T-cell (primary cell): Measurements from ENCODE around the gene ITPR2. TPM values are rescaled to one million over a fixed set of nuclear protein-coding genes. Genes with fewer than 3 reads are reported as not detected.

Experiments used
- ATAC-seq, 4 experiments: fragments of 200-7000 bp in 3 of 4; fragments of 150-1000 bp in 1 of 4; cut with Tn5 transposase; replicated peaks in 1 of 4; 1 replicate in 3 of 4; 2 replicates in 1 of 4; pipeline ENCODE4 v1.10.0; 2021; ENCODE audit warnings: moderate library complexity in 3 of 4, mild to moderate bottlenecking in 2 of 4, moderate number of reproducible peaks in 1 of 4
- CTCF ChIA-PET, 2 donors: fragments of 300-600 bp; sonication (Branson Sonifier 250); formaldehyde crosslinking; loops; one replicate each; lab custom pipeline; 2022; ENCODE audit warnings: antibody characterized with exemption in 2 of 2; lab: Charles Lee
- POLR2A ChIA-PET, 2 donors: fragments of 300-600 bp; sonication (Branson Sonifier 250); formaldehyde crosslinking; loops; one replicate each; lab custom pipeline; 2022; ENCODE audit warnings: antibody characterized with exemption in 2 of 2; lab: Charles Lee
- DNase-seq, 35 experiments: peaks; one replicate each; pipeline versions ENCODE4 v3.0.0 to v3.0.0-alpha.2; 2013 to 2023
- H3K27ac ChIP-seq: one replicate; pipeline ENCODE4 v1.5.1; 2013; ENCODE audit warnings: low read length
- H3K27me3 ChIP-seq, 2 experiments: replicated peaks in 1 of 2; 1 replicate in 1 of 2; 2 replicates in 1 of 2; pipeline versions ENCODE4 v1.6.1 to v1.7.0; 2013; ENCODE audit warnings: low read length in 1 of 2, mixed read lengths in 1 of 2; ENCODE audit not compliant: control insufficient read depth in 2 of 2, insufficient read depth in 2 of 2; ENCODE audit errors: extremely low read depth in 1 of 2
- H3K36me3 ChIP-seq, 2 donors: 1 replicate in 1 of 2; 2 replicates in 1 of 2; pipeline versions ENCODE4 v1.6.1 to v1.7.0; 2013; ENCODE audit warnings: low read length in 1 of 2; ENCODE audit not compliant: control insufficient read depth in 2 of 2, insufficient read depth in 1 of 2; ENCODE audit errors: extremely low read depth in 1 of 2
- H3K4me1 ChIP-seq, 2 experiments: 1 replicate in 1 of 2; 2 replicates in 1 of 2; pipeline versions ENCODE4 v1.6.1 to v1.7.0; 2013; ENCODE audit warnings: low read length in 2 of 2, mixed read lengths in 1 of 2; ENCODE audit not compliant: insufficient read depth in 2 of 2, control insufficient read depth in 1 of 2; ENCODE audit errors: extremely low read depth in 1 of 2
- H3K4me3 ChIP-seq, 2 donors: 1 replicate in 1 of 2; 2 replicates in 1 of 2; pipeline versions ENCODE4 v1.5.1 to v1.7.0; 2013; ENCODE audit warnings: mild to moderate bottlenecking in 2 of 2, low read length in 1 of 2, moderate library complexity in 1 of 2; ENCODE audit not compliant: control insufficient read depth in 1 of 2; ENCODE audit errors: extremely low read depth in 1 of 2
- H3K9me3 ChIP-seq: 2 replicates; pipeline ENCODE4 v1.7.0; 2013
- H3K27ac Mint-ChIP-seq, 2 donors: one replicate each; pipeline ENCODE4 v1.8.0; 2020 to 2021; ENCODE audit warnings: mild to moderate bottlenecking in 2 of 2, mixed read lengths in 2 of 2
- H3K27me3 Mint-ChIP-seq, 2 donors: one replicate each; pipeline ENCODE4 v1.8.0; 2021 to 2022; ENCODE audit warnings: mixed read lengths in 2 of 2
- H3K36me3 Mint-ChIP-seq: one replicate; pipeline ENCODE4 v1.8.0; 2021; ENCODE audit warnings: mixed read lengths
- H3K4me1 Mint-ChIP-seq, 3 donors: one replicate each; pipeline ENCODE4 v1.8.0; 2020 to 2022; ENCODE audit warnings: mixed read lengths in 3 of 3, mild to moderate bottlenecking in 1 of 3
- H3K4me3 Mint-ChIP-seq, 3 donors: one replicate each; pipeline ENCODE4 v1.8.0; 2020 to 2022; ENCODE audit warnings: mild to moderate bottlenecking in 3 of 3, mixed read lengths in 3 of 3, moderate library complexity in 3 of 3
- H3K9me3 Mint-ChIP-seq, 3 donors: one replicate each; pipeline ENCODE4 v1.8.0; 2020 to 2022; ENCODE audit warnings: mixed read lengths in 3 of 3
- WGBS: methylation state at CpG from one replicate; pipeline ENCODE4 v1.1.5; 2013; ENCODE audit warnings: missing lambda C conversion rate; ENCODE audit not compliant: insufficient coverage; 5-methylcytosine and 5-hydroxymethylcytosine counted together
- total RNA-seq, 35 experiments: library from RNA in 6 of 35; stranded (reverse) in 6 of 35; fragments of 120-200 nt in 1 of 35; gene quantifications; one replicate each; pipeline versions ENCODE4 v1.2.1 to v1.2.4 and lab custom pipeline; 2013 to 2026

Gene ITPR2
- total RNA-seq, 5 donors from 2014 or later (not counting 1 experiment from before 2014, with no cell fraction given) = 38.8 to 52.5 (median 44.5) TPM

DNA sequence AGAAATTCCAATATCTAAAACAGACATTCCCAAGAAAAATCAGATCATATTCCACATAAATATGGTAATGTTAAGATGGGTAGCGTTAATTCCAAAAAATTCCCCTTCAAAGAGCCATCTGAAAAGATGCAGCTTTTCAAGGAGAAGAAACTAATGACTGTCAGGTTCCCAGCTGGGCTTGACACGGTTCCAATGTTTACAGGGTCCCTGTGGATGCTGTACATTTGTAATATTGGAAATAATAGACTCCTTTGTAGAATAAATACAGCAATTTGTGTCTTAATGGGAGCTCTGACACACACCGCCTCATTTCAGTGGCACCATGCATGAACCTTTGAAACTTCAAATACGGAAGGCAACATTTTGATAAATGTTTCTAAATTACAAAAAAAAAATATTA, 140.6 kb downstream of the ITPR2 start:
- H3K9me3 ChIP-seq = no peaks in the 10 kb centered on the region
- Mint-ChIP-seq H3K4me3 (no peak overlapping the region), H3K9me3 (no peaks in the 10 kb centered on the region), H3K27ac (no peak overlapping the region), H3K4me1 (no peaks in the 10 kb centered on the region), H3K27me3 (no peaks in the 10 kb centered on the region), H3K36me3 (peaks cover 62% of the 10 kb centered on the region)
- no peaks in the 10 kb centered on the region for H3K27me3 ChIP-seq
- H3K27ac ChIP-seq = no peak overlapping the region
- H3K4me1 ChIP-seq = no peaks in the 10 kb centered on the region
- no peak overlapping the region for H3K4me3 ChIP-seq
- CTCF ChIA-PET = interaction anchor here in 1 of 2 donors (0.6 to 0.7 kb wide), 2 partner anchors 9 to 191 kb away, joined by 3 read pairs; no protein-coding TSS in a partner anchor
- WGBS = 100% methylated on average over 1 of the region's 4 CpGs
- H3K36me3 ChIP-seq = peaks cover 4 to 24% of the 10 kb centered on the region in 2 donors
- ATAC-seq = no peak
- DNase-seq = no peak
- POLR2A ChIA-PET = no interaction called here

DNA sequence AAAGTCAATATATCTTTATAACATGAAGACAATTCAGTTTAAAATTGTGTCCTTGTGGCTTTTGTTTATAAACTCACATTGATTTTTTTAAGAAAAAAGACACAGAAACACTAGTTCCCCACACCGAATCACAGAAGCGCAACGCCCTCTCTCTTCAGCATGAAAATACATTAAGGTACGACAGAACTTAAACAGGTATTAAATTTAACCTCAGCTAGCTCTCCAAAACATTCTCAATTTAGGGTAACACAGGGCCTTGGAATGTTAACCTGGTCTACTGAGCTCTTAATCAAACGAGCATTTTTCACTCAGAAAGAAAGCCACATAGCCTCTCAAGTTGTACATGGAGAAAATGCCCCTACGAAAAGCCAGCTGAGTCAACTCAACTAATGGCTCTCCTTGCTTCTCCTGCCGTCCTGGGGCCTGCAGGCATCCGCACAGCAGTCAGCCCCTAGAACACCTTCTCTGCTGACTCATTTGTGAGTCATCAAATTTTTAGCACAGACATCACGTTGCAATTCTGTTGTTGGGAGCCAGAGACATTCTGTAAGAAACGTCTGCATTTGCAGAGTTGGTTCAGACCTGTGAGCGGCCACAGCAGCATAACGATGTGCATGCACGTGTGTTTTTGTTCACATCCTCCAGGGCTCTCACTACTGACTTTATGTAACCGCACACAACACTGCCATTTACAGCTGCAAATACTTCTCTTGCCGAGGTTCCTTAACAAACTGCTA, 141.6 kb downstream of the ITPR2 start:
- ATAC-seq = no peak
- Histone ChIP-seq H3K36me3 (peaks cover 4 to 26% of the 10 kb centered on the region in 2 donors), H3K4me1 (no peaks in the 10 kb centered on the region), H3K4me3 (no peak overlapping the region), H3K9me3 (no peaks in the 10 kb centered on the region), H3K27ac (no peak overlapping the region), H3K27me3 (no peaks in the 10 kb centered on the region)
- Mint-ChIP-seq H3K27ac (no peak overlapping the region), H3K9me3 (no peaks in the 10 kb centered on the region), H3K4me1 (no peaks in the 10 kb centered on the region), H3K27me3 (no peaks in the 10 kb centered on the region), H3K4me3 (no peak overlapping the region), H3K36me3 (peaks cover 62% of the 10 kb centered on the region)
- POLR2A ChIA-PET = no interaction called here
- CTCF ChIA-PET = no interaction called here
- WGBS = 87% methylated on average over 11 of the region's 15 CpGs
- DNase-seq = no peak

DNA sequence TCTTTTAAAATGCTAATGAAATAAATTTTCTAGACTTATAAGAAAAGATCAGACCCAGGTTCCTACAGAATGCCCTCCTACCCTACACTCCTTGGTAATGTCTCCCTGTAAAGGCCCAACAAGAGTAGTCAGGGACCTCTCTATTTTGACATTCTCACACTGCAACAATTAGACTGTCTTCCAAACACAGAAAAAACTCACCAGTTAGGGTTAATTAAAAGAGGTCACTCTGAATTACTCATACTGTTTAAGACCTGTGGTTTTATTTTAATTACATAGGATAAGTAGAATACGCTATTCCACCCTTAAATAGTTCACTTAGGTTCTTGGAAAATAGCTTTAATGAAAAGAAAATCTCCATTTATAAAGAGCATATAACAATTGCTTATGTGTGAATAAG, 142.4 kb downstream of the ITPR2 start:
- no peak for DNase-seq
- no peaks in the 10 kb centered on the region for H3K27me3 Mint-ChIP-seq
- ChIA-PET POLR2A (no interaction called here), CTCF (no interaction called here)
- H3K27ac Mint-ChIP-seq = no peak overlapping the region
- H3K27ac ChIP-seq = no peak overlapping the region
- ATAC-seq = no peak
- H3K36me3 ChIP-seq = peaks cover 4 to 26% of the 10 kb centered on the region in 2 donors
- no peaks in the 10 kb centered on the region for H3K9me3 ChIP-seq
- WGBS = no CpG with 5 or more reads among the region's 1 CpG
- H3K36me3 Mint-ChIP-seq = peaks cover 60% of the 10 kb centered on the region
- H3K4me1 Mint-ChIP-seq = no peaks in the 10 kb centered on the region
- no peaks in the 10 kb centered on the region for H3K4me1 ChIP-seq
- H3K9me3 Mint-ChIP-seq = peaks cover 0 to 1% (median 0%) of the 10 kb centered on the region in 3 donors
- no peaks in the 10 kb centered on the region for H3K27me3 ChIP-seq
- H3K4me3 Mint-ChIP-seq = no peak overlapping the region
- no peak overlapping the region for H3K4me3 ChIP-seq

DNA sequence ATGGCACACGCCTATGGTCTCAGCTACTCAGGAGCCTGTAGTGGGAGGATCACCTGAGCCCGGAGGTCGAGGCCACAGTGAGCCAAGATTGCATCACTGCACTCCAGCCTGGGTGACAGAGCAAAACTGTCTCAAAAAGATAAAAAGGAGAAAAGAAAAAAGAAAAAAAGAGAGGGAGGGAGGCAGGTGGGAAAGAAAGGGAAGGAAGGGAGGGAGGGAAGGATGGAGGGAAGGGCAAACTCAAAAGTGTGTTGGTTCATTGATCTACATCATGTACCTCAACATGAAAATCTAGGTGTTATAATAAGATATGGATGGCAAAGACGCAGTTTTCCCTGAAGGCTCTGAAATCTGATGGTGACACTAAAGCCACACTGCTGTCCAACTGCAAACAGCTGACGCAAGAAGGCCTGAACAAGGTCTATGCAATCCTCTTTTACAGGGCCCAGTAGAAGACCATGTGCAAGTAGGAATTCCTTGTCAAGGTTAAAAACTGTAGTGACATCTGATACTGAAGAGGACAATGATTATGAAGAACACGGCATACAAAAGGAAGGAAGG, 143.6 kb downstream of the ITPR2 start:
- Histone ChIP-seq H3K4me3 (no peak overlapping the region), H3K27ac (no peak overlapping the region), H3K36me3 (peaks cover 4 to 24% of the 10 kb centered on the region in 2 donors), H3K9me3 (no peaks in the 10 kb centered on the region), H3K4me1 (no peaks in the 10 kb centered on the region), H3K27me3 (no peaks in the 10 kb centered on the region)
- DNase-seq (no peak), ATAC-seq (no peak)
- POLR2A ChIA-PET = no interaction called here
- Mint-ChIP-seq H3K4me1 (no peaks in the 10 kb centered on the region), H3K36me3 (peaks cover 58% of the 10 kb centered on the region), H3K27me3 (no peaks in the 10 kb centered on the region), H3K4me3 (no peak overlapping the region), H3K9me3 (peaks cover 0 to 2% (median 0%) of the 10 kb centered on the region in 3 donors), H3K27ac (no peak overlapping the region)
- CTCF ChIA-PET = no interaction called here
- WGBS = 100% methylated on average over 3 of the region's 6 CpGs

DNA sequence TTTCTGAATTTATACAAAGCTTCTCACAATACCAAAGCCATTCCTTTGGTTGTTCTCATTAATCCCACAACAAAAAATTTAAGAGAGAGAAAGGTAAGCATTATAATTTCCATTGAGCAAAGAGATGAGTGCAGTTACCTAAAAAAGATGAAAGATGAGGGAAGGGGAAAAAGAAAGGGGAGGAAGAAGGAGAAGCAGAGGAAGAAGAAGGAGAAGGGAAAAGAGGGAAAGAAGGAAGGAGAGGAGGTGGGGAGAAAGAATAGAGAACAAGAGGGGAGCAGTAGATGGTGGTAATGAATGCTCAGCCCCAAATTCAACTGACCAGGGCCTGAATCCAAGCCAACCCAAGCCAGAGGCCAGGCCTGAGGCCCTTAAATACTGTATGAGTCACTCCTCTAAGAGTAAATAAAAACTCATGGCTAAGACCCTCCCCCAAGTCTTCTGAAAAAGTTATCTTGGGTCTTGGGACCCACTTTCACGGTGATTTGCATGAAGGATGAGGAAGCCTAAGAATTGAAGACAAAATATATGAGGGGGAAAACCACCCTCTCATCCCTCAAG, 144.6 kb downstream of the ITPR2 start:
- DNase-seq = no peak
- no peak overlapping the region for H3K27ac ChIP-seq
- no CpG with 5 or more reads among the region's 1 CpG for WGBS
- H3K9me3 ChIP-seq = no peaks in the 10 kb centered on the region
- CTCF ChIA-PET = no interaction called here
- Mint-ChIP-seq H3K4me1 (no peaks in the 10 kb centered on the region), H3K36me3 (peaks cover 62% of the 10 kb centered on the region), H3K4me3 (no peak overlapping the region), H3K27me3 (no peaks in the 10 kb centered on the region), H3K27ac (no peak overlapping the region), H3K9me3 (peaks cover 0 to 3% (median 2%) of the 10 kb centered on the region in 3 donors)
- H3K27me3 ChIP-seq = no peaks in the 10 kb centered on the region
- POLR2A ChIA-PET = no interaction called here
- no peaks in the 10 kb centered on the region for H3K4me1 ChIP-seq
- ATAC-seq = no peak
- peaks cover 6 to 27% of the 10 kb centered on the region in 2 donors for H3K36me3 ChIP-seq
- H3K4me3 ChIP-seq = no peak overlapping the region

DNA sequence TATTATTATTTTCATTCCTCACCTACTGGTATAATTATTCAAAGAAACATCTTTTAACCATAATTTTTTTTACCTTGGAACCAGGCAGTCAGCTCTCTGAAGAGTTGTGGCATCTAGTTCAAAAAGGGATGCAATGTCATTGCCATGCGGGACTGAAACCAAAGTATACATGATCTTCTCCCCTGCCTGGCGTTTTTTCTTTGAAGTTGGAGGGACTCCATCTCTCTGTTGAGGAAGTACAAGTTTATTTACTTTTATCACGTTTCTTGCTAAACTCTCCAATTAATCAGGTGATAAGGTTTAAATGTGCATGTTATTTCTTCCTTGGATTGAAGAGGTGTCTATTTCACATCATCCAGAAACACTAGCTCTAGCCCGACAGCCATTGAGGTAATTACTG, 146.6 kb downstream of the ITPR2 start:
- WGBS = no CpG with 5 or more reads among the region's 4 CpGs
- peaks cover 69% of the 10 kb centered on the region for H3K36me3 Mint-ChIP-seq
- H3K9me3 ChIP-seq = no peaks in the 10 kb centered on the region
- ATAC-seq (no peak), DNase-seq (no peak)
- peaks cover 6 to 37% of the 10 kb centered on the region in 2 donors for H3K36me3 ChIP-seq
- H3K27me3 Mint-ChIP-seq = no peaks in the 10 kb centered on the region
- no peaks in the 10 kb centered on the region for H3K4me1 ChIP-seq
- H3K4me3 Mint-ChIP-seq = no peak overlapping the region
- H3K27me3 ChIP-seq = no peaks in the 10 kb centered on the region
- POLR2A ChIA-PET = no interaction called here
- H3K4me3 ChIP-seq = no peak overlapping the region
- no peak overlapping the region for H3K27ac ChIP-seq
- CTCF ChIA-PET = no interaction called here
- H3K4me1 Mint-ChIP-seq = no peaks in the 10 kb centered on the region
- no peak overlapping the region for H3K27ac Mint-ChIP-seq
- peaks cover 0 to 3% (median 2%) of the 10 kb centered on the region in 3 donors for H3K9me3 Mint-ChIP-seq
